HG02571 (cell line): ENCODE data around the gene SGTA.

ENCODE experiments used
- ATAC-seq: cut with Tn5 transposase; IDR thresholded peaks from one replicate; pipeline ENCODE4 v1.9.1; 2021; ENCODE audit warnings: mild to moderate bottlenecking, moderate library complexity; ENCODE audit not compliant: unreplicated experiment

The SGTA gene

DNA sequence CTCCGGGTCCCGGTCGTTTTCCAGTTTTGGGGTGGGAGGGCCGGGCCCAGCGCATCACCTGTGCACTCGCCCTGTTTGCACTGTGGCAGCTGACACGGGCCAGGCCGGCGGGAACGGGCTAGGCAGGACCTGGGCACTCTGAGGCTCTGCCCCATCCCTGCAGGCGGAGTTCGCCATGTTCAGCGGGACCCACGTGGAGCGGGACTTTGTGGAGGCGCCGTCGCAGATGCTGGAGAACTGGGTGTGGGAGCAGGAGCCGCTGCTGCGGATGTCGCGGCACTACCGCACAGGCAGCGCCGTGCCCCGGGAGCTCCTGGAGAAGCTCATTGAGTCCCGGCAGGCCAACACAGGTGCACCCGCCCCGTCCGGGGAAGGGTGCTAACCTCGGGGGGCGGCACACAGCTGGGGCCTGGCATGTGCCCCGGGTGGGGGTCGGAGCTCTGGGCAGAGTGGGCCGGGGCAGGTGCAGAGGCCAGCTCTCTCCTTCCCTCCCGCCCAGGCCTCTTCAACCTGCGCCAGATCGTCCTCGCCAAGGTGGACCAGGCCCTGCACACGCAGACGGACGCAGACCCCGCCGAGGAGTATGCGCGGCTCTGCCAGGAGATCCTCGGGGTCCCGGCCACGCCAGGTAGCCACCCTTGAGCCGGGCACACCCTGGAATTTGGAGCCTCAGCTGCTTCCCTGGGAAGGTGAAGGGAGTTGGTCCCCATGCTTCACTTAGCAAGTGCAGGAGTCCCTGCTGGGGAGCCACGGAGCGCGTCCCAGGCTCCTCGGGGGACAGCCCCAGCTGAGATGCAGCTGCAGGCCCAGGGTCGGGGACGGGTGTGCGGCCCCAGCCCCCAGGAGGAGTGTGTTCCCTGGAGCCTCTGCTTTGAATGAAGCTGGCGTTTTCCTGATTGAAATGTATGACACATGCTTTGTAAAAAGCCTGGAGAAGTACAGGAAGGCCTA lies 27.3 kb upstream of the SGTA start:
- no peak for ATAC-seq

DNA sequence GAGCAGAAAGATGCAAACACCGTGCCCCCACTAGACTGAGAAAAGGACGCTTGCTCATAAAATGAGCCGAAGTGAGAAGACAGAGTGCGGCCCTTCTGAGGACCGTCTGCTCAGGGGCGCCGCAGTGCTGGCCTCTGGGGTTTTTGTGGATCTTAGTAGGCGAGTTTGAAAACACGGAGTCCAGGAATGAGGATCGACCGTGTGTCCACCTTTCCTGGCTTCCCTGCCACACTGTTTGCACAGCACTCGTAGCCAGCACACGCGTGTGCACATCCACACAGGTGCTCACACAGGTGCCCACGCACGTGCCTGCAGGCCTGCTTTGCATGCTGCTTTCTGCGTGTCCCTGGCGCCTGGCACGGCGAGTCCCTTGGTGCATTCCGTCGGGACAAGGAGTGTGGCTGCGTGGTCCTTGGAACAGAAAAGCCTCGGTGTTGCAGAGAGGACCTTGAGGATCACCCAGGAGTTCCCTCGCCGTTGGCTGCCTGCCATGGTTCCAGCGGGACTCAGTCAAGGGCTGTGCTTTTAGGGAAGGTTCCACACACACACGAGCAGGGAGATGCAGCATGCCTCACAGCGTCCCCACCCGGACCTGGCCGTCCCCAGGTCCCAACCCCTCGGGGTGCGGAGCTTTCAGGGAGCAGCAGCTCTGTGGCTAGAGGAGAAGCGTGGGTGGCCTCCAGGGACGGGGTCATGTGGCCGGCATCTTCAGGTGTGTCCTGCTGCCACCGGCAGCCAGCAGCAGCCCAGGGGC lies 26.5 kb upstream of the SGTA start:
- ATAC-seq, result no peak

DNA sequence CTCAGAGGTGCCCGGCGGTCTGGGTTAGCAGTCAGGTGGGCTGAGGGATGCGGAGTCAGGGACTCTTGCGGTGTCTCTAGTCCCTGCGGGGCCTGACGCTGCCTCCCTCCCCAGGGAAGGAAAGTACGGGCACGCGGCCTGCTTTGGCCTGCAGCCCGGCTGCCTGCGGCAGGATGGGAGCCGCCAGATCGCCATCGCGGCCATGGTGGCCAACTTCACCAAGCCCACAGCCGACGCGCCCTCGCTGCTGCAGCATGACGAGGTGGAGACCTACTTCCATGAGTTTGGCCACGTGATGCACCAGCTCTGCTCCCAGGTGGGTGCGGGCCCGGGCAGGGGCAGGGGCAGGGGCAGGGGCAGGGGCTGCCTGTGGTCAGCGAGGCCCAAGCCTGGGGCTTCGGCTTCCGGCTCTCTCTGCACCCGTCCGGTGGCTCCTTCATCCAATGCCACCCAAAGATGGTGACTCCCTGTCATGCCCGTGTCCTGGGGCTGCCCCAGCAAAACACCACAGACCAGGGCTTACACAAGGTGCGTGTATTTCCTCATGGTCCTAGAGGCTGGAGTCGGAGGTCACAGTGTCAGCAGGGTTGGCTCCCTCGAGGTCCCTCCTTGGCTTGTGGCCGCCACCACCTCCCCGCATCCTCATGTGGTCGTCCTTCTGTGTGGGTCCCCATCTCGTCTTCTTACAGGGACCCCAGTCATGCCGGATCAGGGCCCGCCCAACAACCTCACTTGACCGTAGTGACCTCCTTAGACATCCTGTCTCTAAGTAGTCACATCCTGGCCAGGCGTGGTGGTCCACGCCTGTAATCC lies 25.3 kb upstream of the SGTA start:
- ATAC-seq, result no peak

DNA sequence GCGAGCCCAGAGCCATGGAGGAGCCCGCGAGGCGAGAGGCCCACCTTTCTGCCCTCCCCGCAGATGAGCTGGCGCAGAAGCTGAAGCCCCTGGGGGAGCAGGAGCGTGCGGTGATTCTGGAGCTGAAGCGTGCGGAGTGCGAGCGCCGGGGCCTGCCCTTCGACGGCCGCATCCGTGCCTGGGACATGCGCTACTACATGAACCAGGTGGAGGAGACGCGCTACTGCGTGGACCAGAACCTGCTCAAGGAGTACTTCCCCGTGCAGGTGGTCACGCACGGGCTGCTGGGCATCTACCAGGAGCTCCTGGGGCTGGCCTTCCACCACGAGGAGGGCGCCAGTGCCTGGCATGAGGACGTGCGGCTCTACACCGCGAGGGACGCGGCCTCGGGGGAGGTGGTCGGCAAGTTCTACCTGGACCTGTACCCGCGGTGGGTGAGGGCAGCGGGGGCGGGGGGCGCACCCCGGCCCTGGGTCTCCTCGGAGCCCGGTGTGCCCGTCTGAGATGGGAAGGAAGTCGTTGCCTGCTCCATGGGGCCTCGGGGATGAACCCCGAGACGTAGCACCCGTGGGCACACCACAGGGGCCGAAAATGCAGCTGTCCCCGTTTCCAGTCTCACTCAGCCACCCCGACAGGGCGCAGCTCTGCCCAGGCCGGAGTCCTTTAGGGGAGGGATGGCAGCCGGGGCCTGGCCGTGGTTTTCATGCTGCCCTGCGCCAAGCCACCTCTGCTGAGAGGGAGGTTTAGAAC lies 24.5 kb upstream of the SGTA start:
- no peak for ATAC-seq

DNA sequence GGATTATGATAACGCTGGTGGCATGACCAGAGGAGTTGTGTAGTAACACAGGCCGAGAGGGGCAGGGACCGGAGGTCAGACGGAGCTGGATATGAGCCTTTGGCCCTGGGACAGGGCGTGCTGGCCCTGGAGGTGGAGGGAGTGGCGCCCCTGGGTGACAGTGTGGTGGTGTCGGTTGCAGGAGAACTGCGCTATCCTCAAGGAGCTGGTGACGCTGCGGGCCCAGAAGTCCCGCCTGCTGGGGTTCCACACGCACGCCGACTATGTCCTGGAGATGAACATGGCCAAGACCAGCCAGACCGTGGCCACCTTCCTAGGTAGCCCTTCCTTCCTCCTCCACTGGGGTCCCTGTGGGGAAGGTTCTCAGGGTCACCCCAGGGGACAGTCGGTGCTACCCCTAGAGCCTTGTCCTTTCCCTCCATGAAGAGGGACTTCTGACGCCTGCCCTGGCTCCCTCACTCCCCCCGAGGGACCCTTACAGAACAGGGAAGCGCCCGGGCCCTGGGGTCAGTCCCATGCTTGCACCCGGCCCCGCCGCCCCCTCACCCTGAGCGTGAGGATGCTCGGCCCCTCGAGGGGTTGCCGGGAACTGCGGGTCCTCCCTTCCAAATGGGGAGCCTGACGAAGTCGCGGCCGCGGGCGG lies 23.8 kb upstream of the SGTA start:
- no peak for ATAC-seq

DNA sequence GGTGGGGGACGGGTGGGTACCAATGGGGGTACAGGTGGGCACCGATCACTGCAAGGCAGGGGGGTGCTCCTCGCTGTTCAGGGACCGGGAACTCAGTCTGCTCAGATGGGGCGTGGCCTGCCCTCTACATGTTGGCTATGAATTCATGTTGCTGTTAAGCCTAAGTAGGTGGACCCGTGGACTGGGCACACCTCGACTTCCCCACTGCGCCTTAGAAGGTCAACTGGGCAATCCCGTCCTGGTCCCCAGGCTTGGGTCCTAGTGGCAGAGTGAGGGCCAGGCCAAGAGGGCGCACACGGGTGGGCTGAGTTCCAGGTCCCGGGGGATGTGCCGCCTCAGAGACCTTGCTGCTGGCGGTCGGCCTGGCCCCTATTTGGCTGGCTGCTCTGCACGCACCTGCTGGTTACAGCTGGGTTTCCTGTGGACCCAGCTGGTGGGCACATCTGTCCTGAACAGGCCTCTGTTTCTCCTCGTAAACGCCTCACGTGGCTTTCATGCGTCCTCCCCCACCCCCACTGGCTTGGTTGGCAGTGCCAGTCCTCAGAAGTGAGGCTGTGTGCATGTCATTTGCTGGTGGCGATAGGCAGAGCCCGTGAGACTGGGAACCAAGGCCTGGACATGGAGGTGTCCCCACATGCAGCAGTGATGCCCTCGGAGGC lies 23.0 kb upstream of the SGTA start:
- no peak for ATAC-seq

DNA sequence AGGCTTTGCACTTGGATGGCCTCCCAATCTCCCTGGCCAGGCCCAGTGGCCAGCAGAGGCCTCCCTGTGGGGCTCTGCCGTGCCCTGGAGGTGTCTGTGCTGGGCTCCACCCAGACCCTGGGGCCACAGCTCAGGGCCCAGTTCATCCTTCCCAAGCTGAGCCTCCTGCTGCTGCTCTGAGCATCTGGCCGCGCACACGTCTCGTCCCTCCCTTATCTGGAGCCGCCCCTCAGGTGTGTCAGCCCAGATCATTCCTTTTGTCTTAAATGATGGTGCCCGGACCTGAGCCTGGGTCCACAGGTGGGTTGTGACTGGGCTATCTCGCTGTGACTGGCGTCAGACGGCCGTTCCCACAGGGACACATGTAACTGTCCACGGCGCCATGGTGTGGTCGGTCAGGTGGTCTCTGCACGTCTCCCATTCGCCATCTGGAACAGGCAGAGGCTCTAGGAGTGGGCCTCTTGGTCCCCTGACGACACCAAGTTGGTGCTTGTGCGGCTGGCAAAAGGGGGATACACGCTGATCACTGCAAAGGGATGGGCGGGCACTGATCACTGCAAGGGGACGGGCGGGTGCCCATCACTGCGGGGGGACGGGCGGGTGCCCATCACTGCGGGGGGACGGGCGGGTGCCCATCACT lies 22.3 kb upstream of the SGTA start:
- ATAC-seq, result no peak

DNA sequence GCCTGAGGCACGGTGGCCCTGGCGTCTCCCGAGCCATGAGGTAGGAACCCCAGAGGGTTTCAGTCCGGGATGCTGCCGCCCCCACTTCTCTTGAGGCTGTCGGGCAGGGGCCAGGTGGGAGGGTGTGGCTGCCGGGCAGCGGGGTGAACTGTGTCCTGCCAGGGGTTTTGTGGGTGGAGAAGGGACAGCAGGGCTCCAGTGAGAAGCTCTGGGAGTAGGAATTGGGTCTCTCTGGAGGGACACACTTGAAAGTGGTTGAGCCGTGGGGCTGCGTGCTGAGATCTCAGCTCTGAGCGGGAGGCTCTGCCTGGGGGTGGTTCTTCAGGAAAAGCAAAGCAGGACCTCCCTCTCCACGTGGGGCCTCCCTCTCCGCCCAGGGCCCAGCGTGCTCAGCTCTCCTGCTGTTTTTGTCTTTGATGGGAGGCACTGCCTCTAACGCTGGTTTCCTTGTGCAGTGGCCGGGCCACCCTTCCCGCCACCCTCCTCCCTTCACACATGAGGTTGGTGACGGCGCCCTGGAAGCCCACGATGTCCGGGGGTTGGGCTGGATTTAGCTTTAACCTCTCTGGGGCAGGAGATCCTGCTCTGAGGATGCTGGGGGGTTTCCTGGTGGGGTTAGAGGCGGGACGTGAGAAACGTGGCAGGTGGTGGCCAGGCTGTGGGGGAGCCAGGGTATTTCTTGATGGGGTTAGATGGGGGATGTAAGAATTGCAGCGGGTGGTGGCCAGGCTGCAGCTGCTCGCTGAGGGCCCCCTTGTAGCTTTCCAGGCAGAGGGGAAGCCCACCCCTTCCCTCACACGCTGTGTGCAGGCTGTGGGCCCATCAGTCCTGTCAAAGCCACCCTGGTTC lies 21.3 kb upstream of the SGTA start:
- no peak for ATAC-seq

DNA sequence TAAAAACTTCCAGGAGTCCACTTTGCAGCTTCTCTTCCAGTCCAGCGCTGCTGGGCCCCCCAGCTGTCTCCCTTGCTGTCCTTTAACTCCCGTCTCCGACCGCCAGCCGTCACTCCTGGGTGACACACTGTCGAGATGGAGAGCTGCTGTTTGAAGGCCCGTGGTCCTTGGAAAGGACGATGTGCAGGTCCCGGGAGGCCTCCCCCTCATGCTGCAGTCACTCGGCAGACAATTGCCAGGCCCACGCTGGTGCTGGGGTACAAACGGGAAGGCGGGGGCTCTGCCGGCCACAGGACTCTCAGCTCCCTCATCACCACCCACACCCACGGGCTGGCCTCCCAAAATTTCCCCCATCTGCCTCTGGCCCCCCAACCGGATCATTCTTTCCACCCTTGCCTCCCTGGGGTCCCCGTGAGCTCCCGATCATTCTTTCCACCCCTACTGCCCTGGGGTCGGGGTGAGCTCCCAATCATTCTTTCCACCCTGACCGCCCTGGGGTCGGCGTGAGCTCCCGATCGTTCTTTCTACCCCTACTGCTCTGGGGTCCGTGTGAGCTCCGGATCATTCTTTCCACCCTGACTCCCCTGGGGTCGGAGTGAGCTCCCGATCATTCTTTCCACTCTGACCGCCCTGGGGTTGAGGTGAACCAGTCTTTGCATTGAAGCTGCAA lies 20.5 kb upstream of the SGTA start:
- ATAC-seq, result no peak

DNA sequence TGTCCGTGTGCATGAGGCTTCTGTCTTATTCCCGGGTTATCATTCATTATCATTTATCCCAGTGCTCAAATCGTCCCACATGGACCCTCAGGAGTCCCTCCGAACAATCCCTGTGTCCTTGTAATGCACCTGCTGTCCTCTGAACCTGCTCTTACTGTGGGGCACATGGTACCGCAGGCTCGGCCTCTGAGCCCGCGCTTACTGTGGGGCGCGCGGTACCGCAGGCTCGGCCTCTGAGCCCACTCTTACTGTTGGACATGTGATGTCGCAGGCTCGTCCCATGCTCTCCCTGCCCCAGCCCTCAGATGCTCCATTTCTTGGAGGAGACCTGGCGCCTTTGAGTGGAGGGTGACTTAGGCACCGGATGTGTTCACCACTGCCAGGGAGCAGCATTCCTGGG lies 19.8 kb upstream of the SGTA start:
- ATAC-seq, result no peak

DNA sequence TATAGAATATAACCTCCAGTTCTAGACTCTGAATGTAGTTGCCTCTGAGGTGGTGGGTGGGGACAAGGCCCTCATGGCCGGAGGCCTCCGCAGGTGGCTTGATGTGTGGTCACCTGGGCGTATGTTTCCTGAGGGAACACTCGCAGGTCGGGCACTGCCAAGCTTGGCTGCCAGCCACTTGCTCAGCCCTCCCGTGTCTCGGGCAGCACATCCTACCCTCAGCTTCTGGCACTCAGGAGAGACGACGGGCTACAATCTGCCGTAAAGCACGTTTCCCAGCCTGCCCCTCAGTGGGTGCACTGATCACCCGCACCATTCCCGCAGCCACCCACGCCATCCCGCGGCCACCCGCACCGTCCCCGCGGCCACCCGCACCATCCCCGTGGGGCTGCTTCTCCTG lies 17.4 kb upstream of the SGTA start:
- ATAC-seq, result no peak

DNA sequence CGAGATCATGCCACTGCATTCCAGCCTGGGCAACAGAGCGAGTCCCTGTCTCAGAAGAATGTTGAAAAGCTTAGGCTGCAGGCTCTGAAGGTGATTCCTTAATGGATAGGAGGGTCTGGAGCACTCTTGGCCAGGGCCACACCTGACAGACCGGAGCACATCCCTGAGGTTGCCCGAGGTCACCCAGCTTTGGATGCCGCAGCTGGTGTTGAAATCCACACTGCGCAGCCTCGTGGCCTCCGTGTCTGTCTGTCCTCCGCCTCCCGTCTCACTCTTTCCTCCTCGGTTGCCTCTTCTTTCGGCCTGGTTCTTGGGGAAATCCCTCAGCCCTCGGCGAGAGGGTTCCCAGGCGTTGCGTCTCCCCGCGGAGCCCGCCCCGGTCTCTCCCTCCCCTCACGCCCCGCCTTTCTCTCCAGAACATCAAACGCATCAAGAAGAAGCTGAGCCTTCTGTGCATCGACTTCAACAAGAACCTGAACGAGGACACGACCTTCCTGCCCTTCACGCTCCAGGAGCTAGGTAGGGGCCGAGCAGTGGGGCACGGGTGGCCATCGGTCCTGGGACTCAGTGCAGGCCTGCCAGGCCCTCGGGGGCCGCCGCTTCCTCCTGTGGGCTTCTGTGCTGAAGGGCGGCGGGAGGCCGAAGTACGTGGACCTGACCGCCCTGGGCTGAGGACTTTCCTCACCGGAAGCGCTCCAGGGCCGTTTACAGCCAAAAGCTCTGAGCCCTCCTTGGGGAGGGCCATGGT lies 16.4 kb upstream of the SGTA start:
- ATAC-seq, result no peak

DNA sequence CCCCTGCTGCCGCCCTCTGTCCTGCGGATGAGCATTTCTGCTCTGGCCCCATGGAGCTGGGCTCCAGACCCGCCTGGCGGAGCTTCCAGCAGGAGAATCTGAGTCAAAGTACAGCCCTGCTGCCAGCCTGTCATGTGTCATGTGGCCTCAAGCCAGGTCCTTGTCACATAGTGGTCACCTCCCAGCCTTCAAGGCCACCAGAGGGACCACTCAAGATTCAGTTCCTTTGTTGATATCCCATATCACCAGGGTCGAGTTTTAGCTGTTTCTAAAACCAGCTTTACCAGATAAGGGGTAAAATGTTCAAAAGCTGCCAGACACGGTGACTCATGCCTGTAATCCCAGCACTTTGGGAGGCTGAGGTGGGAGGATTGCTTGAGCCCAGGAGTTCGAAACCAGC lies 15.7 kb upstream of the SGTA start:
- ATAC-seq, result no peak

DNA sequence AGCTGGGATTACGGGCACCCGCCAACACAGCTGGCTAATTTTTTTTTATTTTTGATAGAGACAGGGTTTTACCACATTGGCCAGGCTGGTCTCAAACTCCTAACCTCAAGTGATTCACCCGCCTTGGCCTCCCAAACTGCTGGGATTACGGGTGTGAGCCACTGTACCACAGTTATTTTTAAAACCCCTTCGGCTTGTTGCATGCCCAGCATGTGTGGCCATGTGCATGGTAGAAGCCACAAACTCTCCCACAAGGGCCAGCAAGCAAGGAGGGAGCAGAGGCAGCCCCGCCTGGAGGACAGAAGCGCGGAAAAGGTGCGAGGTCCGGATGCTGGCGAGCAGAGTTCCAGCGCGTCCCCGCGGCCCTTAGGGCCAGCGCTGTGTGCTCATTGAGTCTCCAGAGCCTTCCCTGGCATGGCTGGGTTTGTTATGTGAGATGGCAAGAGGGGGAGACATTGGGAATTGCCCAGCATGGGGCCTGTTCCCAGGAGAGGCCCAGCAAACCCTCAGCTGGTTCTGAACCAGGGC lies 15.1 kb upstream of the SGTA start:
- ATAC-seq, result no peak

DNA sequence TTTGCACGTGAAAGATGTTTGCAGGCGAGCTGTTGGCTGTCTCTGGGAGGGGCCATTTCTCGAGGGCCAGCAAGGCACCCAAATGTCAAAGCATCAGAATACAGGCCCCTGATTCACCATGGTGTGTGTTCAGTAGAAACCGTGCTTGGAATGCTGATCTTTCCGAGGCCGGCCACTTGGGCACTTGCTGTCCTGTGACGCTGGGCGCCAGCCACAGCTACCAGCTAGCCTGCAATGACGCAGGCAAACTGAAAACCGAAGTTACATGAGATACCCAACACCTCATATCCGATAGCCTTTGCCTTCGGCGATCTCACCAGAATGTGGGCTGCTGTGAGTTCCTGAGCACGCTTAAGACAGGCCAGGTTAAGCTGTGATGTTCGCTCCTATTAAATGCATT lies 14.2 kb upstream of the SGTA start:
- ATAC-seq, result no peak

DNA sequence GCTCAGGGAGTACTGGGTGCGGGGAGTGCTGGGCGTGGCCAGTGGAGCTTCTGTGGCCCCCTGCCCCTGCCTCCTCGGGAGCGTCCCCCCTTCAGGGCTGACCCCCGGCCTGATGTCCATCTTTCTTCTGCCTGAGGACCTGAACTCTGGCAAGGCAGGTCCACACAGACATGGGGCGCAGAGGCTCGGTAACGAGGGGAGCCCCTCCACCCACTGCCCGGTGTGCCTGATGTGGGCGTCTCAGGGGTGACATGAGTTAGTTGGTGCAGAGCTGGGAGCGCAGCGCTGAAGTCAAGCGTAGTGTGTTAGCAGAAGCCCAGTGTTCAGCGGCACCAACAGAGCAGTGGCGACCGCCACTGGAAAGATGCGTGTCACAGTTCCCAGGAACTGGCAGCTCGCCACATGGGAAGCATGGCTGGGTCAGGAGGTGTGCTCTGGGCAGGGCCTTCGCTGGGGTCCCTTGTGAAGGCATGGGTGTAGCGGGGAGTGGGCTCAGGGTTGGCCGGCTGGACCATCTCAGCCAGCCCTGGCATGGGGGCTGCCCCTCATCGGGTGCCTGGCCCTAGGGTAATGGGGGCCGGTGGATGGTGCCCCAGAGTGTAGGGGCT lies 13.7 kb upstream of the SGTA start:
- no peak for ATAC-seq
